Kidney epithelial cell (primary cell): ENCODE results near the gene ZNF280C. TPM values are rescaled to one million over a fixed set of nuclear protein-coding genes. Genes with fewer than 3 reads are reported as not detected.

Source experiments
- DNase-seq: peaks from one replicate; pipeline ENCODE4 v3.0.0-alpha.2; 2010; ENCODE audit warnings: low read depth
- H3K27me3 ChIP-seq: 2 replicates; pipeline ENCODE4 v1.6.0; 2011; ENCODE audit warnings: low read length; ENCODE audit not compliant: control insufficient read depth, insufficient read depth
- H3K36me3 ChIP-seq: 2 replicates; pipeline ENCODE4 v1.5.1; 2011; ENCODE audit warnings: low read length; ENCODE audit not compliant: control insufficient read depth, insufficient read depth
- H3K4me3 ChIP-seq: 2 replicates; pipeline ENCODE4 v1.5.1; 2011; ENCODE audit warnings: low read depth, mild to moderate bottlenecking, control low read depth, low read length
- CTCF ChIP-seq: IDR thresholded peaks from 2 replicates; pipeline ENCODE4 v1.5.1; 2011; ENCODE audit warnings: mild to moderate bottlenecking, moderate library complexity, low read length, control low read depth, inconsistent platforms; ENCODE audit not compliant: insufficient read depth, poor library complexity, severe bottlenecking
- total RNA-seq: library from RNA; depleted of rRNA; stranded (reverse); fragments of >200 nt; gene quantifications from 2 replicates; pipeline ENCODE4 v1.2.3, GENCODE V29; 2015

Gene ZNF280C
- total RNA-seq, 1 donor from 2014 or later, result 5.3 TPM

- TF ChIP-seq CTCF, result no peak
- no peak for DNase-seq
- no peak overlapping the region for H3K4me3 ChIP-seq
These were observed 4.1 kb downstream of the ZNF280C start for GRCh38 chrX:130264573-130264972.

GRCh38 chrX:130263016-130263415 is 5.7 kb downstream of the ZNF280C start:
- H3K36me3 ChIP-seq, result no peaks in the 10 kb centered on the region
- no peak for DNase-seq
- no peak for TF ChIP-seq CTCF
- no peak overlapping the region for H3K4me3 ChIP-seq
- H3K27me3 ChIP-seq, result no peaks in the 10 kb centered on the region

More at GRCh38 chrX:130264573-130264972, 4.1 kb downstream of the ZNF280C start:
- no peaks in the 10 kb centered on the region for H3K27me3 ChIP-seq
- H3K36me3 ChIP-seq, result no peaks in the 10 kb centered on the region

GRCh38 chrX:130262231-130262630 is 6.5 kb downstream of the ZNF280C start:
- TF ChIP-seq CTCF, result no peak
- no peak for DNase-seq
- Histone ChIP-seq H3K36me3 (no peaks in the 10 kb centered on the region), H3K4me3 (no peak overlapping the region), H3K27me3 (no peaks in the 10 kb centered on the region)

GRCh38 chrX:130261296-130261893 is 7.3 kb downstream of the ZNF280C start:
- no peak for DNase-seq
- H3K36me3 ChIP-seq, result no peaks in the 10 kb centered on the region
- no peaks in the 10 kb centered on the region for H3K27me3 ChIP-seq
- H3K4me3 ChIP-seq, result no peak overlapping the region
- TF ChIP-seq CTCF, result no peak

GRCh38 chrX:130260316-130260715 is 8.4 kb downstream of the ZNF280C start:
- no peak for DNase-seq
- no peak overlapping the region for H3K4me3 ChIP-seq
- no peaks in the 10 kb centered on the region for H3K27me3 ChIP-seq
- TF ChIP-seq CTCF, result no peak
- H3K36me3 ChIP-seq, result no peaks in the 10 kb centered on the region

- Histone ChIP-seq H3K4me3 (no peak overlapping the region), H3K27me3 (no peaks in the 10 kb centered on the region), H3K36me3 (no peaks in the 10 kb centered on the region)
- no peak for TF ChIP-seq CTCF
- DNase-seq, result no peak
These were observed 14.8 kb downstream of the ZNF280C start for GRCh38 chrX:130253916-130254315.
